ELR (cell line): Measurements from ENCODE around the gene NAA40.

Experiments used
- DNase-seq: peaks from one replicate; pipeline ENCODE4 v3.0.0-alpha.2; 2015; ENCODE audit warnings: low read depth

NAA40 gene

DNA sequence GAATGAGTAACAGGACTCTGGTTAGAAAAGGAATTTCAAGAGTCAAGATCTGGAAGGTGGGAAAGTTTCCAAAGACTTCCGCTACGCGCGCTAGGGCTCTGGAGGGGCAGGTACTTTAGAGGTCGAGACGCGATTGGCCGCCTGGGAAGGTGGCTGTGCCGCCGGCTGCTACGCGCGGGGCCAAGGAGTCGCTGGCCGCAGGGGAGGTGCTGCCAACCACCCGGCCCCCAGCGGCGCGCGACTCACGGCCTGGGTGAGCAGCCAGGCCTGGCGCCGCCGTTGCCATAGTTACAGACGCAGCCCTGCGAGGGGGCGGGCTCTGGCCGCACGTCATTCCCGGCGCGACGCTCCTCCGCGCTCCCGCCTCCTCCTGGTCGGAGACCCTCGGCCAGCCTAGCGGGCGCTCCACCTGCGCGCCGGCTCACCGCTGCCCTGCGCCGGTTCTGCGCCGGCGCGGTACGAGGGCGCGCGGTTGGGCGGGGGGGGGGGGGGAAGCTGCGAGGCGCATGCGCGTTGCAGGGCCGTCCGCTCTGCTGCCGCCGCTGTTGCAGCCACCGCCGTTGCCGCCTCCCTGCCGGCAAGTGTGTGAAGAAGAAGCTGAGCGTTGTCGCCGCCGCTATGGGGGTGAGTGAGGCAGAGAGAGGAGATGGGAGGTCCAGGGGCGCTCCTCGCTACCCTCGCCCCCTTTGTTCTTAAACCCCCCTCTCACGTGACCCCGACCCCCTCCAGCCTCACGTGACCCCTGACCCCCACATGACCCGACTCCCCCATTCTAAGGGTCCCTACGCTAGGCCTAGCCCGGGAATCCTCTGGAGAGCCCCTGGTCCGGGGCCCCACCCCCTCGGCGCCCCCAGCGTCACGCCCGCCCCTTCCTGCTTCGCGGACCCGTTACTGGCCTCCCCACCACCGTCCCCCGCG is at the start of gene NAA40:
Gene NAA40, plus strand, starts transcription at position 524 of the 918 bp plus-strand sequence. Its CDS starts 95 bp downstream, at position 619.
- DNase-seq, result peak; percentile 96

DNA sequence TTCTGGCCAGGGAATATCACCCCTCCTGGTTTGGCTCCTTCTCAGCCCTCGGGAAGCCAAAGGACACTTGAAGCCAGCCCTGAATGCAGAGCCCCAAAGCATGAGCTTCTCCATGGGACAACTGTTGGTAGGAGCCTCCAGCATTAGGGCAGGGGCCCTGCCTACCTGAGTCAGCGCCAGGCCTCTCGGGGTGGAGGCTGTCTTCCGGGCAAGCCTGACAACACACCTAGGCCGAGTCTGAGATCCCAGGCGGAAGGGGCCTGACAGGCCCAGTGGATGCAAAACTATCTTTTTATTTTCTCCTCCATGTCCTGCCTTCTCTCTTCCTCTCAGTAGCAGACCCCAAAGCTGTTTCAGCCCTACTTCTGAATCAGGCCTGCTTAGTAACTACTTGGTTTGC is 49.5 kb upstream of the NAA40 start:
- DNase-seq, result no peak

DNA sequence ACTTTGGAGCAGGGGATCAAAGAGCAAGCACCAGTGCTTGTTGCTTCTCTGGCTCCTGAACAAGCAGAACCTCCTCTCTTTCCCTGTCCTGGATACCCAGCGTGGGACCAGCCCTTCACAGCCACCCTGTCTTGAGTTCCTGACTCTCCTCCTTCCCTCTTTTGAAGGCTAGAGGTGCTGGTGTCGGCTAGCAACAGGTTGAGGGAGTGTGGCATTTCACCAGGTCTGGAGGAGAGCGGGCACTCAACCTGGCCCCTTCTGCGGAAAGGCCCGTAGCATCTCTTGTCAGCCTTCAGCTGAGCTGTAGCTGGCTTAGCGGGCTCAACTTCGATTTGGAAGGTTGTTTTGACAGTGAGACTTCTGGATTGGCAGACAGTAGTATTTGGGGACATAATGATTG is 48.4 kb upstream of the NAA40 start:
- no peak for DNase-seq

DNA sequence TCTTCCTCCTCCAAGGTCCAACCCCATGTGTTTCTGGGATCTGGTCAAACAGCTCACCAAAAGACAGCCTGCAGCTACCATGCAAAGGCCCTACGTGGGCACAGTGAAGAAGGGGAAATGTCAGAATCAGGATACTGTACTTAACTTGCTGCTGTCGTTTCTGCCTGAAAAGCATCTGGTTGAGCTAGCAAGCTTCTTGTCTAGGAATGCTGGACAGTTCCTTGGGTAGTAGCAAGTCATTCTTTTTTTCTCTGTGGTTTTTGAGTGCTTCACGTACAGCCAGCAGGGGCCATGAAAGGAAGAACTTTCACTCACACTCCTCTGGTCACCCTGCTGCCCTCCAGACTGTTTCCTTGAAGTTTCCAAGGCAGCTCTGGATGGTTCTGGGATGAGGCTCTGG is 46.6 kb upstream of the NAA40 start:
- peak; percentile 23 for DNase-seq

DNA sequence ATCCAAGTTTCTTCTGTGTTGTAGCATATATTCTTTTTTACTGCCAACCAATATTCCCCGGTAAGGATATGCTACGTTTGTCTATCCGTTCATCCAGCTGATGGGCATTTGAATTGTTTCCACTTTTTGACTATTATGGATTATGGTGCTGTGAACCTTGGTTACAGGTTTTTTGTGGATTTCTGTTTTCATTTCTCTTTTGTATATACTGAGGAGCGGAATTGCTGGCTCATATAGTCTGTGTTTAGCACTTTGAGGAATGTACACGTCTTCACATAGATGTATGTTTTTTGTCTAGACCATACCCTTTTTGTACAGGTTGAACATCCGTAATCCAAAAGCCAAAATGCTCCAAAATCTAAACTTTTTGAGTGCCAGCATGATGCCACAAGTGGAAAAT is 45.4 kb upstream of the NAA40 start:
- DNase-seq, result no peak

DNA sequence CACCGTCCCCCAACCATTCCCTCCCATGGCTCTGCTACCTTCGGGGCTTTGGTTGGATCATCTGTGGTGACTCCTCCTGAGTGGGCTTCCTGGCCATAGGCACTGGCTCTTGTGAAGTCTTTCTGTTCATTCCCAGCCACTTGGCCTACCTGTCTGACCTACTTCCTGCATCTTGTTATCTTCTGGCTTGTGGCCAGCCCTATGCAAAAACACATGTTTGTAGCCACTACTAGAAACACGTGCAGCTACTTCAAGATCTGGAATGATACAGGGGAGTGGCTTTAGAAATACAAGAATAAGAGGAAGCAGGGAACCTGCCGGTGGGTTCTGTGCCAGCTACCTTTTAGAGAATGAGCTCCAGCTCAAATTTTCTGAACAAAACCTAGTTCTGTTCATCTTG is 42.7 kb upstream of the NAA40 start:
- no peak for DNase-seq

DNA sequence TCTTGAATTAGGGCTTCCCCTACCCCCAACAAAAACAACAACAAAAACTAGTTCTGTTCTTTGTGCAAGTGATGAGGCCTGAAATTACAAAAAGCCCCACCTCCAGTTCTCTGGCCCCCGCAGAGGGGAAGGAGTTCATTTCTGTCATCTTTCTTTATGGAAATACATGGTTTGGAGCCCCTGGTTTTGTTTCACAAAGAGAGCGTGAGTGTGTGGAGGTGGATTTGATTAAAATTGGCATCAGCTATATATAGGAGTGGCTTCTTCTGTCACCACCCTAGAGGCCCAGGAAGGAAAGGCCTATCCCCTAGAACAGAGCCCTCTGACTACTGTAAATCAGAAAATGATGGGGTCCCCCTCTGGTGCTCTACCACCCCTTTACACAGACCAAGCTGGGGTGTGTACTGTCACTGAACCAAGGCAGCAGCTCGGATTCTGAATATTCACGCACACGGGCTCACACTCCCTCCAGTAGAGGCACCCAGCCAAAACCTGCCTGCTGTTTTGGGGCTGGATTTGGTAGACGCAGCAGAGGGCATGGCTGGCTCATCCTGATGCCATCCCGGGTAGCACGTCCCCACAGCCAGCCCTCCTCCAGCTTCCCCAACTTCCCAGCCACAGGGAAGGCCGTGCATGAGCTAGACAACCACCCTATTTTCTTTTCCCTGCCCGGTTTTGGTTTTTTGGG is 41.2 kb upstream of the NAA40 start:
- no peak for DNase-seq

DNA sequence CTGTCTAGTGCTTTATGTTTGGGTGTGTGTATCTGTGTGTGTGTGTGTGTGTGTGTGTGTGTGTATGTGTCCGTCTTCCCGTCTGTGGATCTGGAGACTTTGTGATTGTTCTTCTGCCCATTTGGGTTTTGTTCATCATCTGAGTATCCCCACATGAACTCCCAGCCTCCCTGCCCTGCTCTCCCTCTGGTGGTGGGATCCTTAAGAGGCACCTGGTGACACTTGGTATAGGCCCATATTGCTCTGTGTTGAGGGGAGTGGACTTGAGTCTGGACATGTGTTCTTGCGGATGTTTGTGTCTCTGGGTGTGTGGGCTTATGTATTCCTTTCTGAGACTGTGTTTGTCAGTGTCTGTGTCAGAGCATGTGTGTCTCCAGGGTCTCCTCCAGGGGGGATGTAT is 37.1 kb upstream of the NAA40 start:
- DNase-seq, result peak; percentile 46

DNA sequence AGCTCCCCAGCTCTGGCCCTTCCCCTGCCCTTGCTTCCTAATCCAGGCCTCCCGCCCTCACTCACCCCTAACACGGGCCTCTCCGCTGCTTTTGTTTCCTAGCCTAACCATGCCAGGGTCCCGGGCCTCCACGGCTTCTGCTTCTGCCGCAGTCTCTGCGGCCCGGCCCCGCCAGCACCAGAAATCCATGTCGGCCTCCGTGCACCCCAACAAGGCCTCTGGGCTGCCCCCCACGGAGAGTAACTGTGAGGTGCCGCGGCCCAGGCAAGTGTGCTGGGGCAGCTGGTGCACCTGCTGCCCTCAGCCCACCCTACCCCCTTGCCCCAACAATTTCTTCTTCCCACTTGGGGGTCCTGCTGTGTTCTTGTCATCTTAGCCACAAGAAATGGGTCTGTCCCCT is 34.9 kb upstream of the NAA40 start:
- DNase-seq, result no peak

DNA sequence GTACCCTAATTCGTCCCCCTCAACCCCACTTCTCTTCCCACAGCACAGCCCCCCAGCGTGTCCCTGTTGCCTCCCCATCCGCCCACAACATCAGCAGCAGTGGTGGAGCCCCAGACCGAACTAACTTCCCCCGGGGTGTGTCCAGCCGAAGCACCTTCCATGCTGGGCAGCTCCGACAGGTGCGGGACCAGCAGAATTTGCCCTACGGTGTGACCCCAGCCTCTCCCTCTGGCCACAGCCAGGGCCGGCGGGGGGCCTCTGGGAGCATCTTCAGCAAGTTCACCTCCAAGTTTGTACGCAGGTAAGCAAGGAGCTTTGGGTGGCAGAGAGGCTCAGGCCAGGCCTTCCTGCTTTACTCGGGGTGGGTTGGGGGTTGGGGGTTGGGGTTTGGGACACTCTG is 34.1 kb upstream of the NAA40 start:
- no peak for DNase-seq

DNA sequence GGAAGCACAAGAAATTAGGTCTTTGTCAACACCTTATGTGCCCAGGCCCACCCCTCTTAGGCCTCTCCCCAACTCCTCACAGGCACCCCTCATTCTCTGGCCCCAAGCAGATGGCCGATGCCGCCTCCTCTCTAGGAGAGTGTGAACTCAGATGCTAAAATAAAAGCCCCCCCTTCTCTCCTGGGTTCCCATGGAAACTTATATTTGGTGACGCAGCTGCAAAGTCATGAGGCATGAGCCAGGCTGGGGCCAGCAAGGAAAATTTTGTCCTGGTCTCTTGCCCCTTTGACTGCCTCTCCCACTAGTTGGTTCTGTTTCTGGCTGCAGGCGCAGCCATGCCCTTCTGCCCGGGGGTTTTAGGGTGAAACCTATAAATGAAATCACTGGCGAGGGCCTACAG is 33.6 kb upstream of the NAA40 start:
- no peak for DNase-seq

DNA sequence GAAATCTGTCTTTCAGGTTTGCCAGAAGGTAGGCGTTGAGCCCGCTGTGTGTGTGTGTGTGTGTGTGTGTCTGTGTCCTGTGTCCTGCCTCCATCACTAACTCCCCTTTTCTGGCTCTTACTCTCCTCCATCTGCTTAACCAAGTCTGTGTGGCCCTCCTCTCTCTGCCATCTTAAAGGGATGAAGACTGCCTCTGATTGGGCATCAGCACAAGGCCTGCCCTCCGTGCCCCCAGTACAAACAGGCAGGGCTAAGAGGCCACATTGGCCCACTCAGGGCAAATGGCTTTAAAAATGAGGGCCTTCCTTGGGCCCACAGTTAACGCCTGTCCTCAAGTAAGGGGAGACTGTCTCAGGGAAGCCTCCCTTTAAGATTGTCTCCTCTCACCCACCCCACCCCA is 32.7 kb upstream of the NAA40 start:
- no peak for DNase-seq

DNA sequence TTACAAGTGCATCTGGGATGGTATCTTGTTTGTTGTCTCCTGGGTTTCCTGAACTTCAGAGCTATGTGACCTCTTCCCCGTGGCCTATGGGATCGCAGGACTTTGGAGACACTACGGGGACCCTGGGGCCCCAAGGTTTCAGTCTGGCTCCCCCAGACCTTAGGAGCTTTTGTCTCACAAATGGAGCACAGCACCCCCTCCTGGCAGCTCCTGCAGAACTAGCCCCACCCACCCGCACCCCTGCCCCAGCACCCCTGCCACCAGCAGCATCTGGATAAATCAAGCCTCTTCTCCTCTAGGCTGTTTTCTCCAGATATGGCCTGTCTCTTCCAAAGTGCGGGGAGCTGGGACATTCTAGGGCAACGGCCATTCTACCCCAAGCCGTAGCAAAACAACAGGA is 32.2 kb upstream of the NAA40 start:
- DNase-seq, result peak; percentile 36

DNA sequence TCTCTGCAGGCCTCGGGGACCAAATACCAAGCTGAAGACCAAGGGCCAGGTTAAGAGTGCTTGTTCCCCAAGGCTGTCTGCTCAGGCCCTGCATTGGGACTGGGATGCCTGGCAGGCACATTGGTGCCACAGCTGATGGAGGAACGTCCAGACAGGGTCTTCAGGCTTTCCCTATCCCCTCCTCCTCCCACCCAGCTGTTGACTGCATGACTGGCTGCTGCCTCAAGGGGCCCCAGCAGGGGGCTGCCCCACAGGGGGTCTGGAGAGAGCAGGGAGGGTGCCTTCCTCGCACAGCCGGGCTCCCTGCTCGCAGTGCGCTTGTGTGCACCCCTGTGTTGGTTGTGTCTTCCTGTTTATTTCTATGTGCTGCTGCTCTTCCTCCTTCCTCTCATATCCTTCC is 31.7 kb upstream of the NAA40 start:
- no peak for DNase-seq

DNA sequence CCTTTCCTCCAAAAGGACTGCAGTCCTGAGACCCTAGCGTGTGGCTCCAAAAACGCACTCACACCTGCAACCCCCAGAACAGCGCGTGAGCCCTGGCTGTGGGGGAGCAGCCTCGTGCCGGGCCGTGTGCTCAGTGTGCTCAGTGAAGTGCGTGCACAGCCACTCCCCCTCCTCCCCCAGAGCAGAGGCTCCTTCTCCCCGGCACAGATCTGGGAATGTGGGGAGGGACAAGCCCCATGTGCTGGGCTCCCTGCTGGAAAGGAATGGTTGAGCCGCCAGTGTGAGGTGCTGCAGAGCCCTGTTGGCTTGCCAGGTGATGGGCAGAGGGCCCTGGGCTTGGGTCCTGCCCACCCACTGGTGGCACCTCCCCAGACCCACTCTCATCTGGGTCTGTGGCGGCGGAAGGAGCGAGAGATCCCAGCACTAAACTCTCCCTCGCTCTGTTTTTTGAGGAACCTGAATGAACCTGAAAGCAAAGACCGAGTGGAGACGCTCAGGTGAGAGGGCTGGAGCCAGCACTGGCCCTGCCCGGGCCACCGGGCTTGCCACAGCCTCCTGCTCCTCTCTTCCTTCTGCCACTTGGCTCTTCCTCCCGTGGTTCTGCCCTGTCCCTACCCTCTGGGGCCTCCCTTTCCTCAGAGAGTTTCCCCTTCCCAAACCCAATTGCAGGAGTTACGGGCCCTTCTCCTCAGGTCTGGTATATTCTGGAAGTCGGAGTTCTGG is 30.8 kb upstream of the NAA40 start:
- no peak for DNase-seq

DNA sequence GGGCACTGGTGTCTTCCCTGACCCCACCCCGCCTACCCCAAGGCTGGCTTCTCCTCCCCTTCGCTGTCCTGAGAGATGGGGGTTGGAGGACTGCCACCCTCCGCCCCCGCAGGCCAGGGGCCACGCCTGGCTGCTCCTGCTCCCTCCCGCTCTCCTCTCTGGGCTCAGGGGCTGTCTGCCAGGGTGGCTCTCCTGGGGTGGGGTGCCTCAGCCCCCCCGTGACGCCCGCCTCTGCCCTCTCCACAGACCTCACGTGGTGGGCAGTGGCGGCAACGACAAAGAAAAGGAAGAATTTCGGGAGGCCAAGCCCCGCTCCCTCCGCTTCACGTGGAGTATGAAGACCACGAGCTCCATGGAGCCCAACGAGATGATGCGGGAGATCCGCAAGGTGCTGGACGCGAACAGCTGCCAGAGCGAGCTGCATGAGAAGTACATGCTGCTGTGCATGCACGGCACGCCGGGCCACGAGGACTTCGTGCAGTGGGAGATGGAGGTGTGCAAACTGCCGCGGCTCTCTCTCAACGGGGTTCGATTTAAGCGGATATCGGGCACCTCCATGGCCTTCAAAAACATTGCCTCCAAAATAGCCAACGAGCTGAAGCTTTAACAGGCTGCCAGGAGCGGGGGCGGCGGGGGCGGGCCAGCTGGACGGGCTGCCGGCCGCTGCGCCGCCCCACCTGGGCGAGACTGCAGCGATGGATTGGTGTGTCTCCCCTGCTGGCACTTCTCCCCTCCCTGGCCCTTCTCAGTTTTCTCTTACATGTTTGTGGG is 30.0 kb upstream of the NAA40 start:
- DNase-seq, result no peak

DNA sequence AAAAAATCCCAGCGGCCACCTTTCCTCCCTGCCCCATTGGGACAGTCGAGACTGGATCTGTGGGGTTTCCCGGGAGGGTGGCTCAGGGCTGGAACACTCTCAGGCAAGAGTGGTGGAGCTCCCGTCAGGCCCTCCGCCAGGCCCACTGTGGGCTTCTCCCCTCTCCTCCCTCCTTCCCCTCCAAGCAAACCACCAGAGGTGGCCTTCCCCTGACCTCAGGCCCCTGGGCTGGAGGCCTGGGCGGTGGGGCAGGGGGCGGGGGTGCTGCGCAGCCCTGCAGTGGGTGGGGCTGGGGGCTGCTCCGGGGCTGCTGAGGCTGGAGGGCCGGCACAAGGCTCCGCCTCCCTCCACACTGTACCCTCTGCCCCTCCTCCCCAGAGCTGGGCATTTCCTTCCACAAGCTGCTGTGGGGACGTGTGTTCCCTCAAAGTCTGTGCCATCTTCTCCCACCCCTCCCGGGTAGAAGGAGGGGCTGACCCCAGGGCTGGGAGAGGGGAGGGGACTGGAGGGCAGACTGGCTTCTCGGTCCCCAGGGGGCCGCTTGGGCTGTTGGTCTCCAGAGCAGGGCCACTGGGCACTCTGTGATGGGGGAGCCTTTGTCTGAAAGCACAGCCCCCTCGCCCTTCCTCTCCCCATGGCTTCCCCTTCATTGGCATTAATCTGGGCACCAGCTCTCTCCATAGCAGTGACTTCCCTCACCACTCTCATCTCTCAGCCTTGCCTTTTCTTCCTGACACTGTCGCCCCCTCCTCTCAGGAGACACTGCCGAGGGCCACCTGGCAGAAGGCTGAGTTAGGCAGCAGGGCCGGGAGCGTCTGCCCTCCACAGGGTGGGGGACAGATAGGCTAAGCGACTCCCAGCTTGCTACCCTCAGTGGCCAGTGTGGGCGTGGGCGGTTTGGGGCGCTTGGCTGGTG is 29.0 kb upstream of the NAA40 start:
- no peak for DNase-seq

DNA sequence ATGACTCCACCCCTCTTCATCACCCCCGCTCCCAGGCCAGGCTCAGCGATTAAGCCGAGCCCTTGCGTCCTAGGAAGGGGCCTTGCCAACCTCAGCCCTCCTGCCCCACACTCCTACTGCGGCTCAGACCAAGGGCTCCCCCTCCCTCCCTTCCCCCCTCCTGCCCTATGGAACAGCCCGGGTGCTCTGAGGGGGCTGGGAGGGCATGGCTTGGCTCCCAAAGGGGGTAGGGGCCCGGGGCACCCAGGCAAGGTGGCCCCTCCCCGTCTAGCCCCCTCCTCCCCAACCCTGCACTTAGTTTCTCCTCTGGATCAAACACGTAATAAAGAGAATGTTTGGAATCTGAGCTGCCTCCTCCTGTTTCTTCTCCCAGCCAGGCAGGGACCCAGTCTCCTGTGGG is 28.1 kb upstream of the NAA40 start:
- DNase-seq, result no peak

DNA sequence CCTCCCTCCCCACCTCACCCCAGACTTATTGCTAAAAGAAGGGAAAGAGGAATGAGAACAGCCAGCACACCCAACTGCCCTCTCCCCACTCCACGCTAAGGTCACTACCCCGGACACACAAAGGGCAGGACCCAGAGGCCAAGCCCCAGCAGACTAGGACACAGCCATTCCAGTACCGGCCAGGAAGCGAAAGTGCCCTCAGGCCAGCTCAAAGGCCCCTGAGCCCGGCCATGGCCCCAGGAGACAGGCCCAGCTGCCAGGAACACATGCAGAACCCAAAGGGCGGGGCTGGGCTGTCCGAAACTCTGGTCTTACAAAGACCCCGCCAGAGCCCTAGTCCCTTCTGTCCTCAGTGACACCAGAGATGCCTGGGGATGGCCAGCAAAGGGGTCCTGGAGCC is 27.4 kb upstream of the NAA40 start:
- DNase-seq, result no peak

DNA sequence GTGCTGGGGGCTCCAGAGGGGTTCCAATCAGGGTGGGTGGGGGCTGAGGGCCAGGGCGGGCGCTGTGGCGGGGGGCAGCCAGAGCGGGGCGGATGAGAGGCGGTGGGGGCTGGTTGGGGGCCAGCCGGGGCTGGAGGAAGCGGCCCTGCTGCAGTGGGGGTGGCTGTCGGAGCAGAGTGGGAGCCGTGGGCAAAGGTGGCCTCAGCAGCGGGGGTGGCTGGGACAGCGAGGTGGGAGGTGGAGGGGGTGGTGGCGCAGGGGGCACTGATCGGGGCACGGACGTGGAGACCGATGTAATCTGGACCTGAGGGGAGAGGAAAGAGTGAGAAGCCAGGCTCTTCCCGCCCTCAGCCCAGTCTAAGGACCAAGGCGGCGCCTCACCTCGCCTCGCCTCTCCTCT is 26.9 kb upstream of the NAA40 start:
- DNase-seq, result no peak

DNA sequence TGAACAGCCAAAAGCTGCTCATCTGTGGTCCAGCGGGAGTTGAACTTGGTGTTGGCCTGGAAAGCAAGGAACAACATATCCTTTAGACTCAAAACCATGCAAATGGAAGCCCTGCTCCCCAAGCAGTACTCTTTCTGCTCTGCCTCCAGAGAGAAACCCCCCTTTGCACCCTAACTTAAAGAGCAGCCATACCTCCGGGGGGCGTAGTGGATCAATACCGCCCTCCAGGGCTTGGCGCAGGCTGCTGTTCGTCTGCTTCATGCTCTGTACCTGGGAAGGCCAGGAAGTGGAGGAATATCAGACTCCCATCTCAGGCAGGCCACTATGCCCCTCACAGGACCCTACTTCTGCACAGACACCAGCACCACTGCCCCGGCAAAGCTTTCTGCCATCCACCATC is 26.1 kb upstream of the NAA40 start:
- no peak for DNase-seq
